Natural killer cell (primary cell): ENCODE data around the gene CAPN5. TPM values are rescaled to one million over a fixed set of nuclear protein-coding genes. Genes with fewer than 3 reads are reported as not detected.

ENCODE experiments used
- ATAC-seq, 3 donors: fragments of 150-1000 bp in 2 of 3; fragments of 200-7000 bp in 1 of 3; cut with Tn5 transposase; 1 replicate in 1 of 3; 2 replicates in 2 of 3; pipeline ENCODE4 v1.10.0; 2021; ENCODE audit warnings: mild to moderate bottlenecking in 2 of 3, moderate library complexity in 2 of 3
- DNase-seq, 2 donors: peaks; one replicate each; pipeline versions ENCODE4 v3.0.0 to v3.0.0-alpha.2; 2013 to 2021; ENCODE audit warnings: mixed read lengths in 1 of 2
- H3K27ac ChIP-seq: one replicate; pipeline ENCODE4 v1.5.1; 2013; ENCODE audit warnings: mild to moderate bottlenecking, low read length
- H3K27me3 ChIP-seq: one replicate; pipeline ENCODE4 v1.6.1; 2013; ENCODE audit warnings: low read length; ENCODE audit not compliant: control insufficient read depth, insufficient read depth
- H3K36me3 ChIP-seq: one replicate; pipeline ENCODE4 v1.6.1; 2013; ENCODE audit warnings: low read length; ENCODE audit not compliant: control insufficient read depth, insufficient read depth
- H3K4me1 ChIP-seq: one replicate; pipeline ENCODE4 v1.6.1; 2013; ENCODE audit warnings: low read length; ENCODE audit not compliant: control insufficient read depth, insufficient read depth
- H3K4me3 ChIP-seq: one replicate; pipeline ENCODE4 v1.5.1; 2013; ENCODE audit warnings: low read length
- H3K9me3 ChIP-seq: one replicate; pipeline ENCODE4 v1.6.1; 2013; ENCODE audit warnings: low read length; ENCODE audit not compliant: control insufficient read depth, insufficient read depth
- H3K27ac Mint-ChIP-seq, 2 donors: one replicate each; pipeline ENCODE4 v1.8.0; 2022; ENCODE audit warnings: mild to moderate bottlenecking in 2 of 2, mixed read lengths in 2 of 2, moderate library complexity in 1 of 2
- H3K27me3 Mint-ChIP-seq, 2 donors: one replicate each; pipeline ENCODE4 v1.8.0; 2022; ENCODE audit warnings: low read depth in 2 of 2, mixed read lengths in 2 of 2
- H3K36me3 Mint-ChIP-seq: one replicate; pipeline ENCODE4 v1.8.0; 2022; ENCODE audit warnings: mixed read lengths
- H3K4me1 Mint-ChIP-seq, 2 donors: one replicate each; pipeline ENCODE4 v1.8.0; 2022; ENCODE audit warnings: mixed read lengths in 2 of 2
- H3K4me3 Mint-ChIP-seq: one replicate; pipeline ENCODE4 v1.8.0; 2022; ENCODE audit warnings: mild to moderate bottlenecking, moderate library complexity, mixed read lengths
- H3K9me3 Mint-ChIP-seq, 2 donors: one replicate each; pipeline ENCODE4 v1.8.0; 2022; ENCODE audit warnings: mixed read lengths in 2 of 2
- CTCF ChIP-seq: fragments of 200-600 bp; IDR thresholded peaks from one replicate; pipeline ENCODE4 v1.8.0; 2022; ENCODE audit warnings: antibody characterized with exemption
- WGBS: methylation state at CpG from one replicate; pipeline ENCODE4 v1.1.7; 2013; ENCODE audit warnings: missing lambda C conversion rate; ENCODE audit not compliant: insufficient coverage; 5-methylcytosine and 5-hydroxymethylcytosine counted together
- intact Hi-C: fragments of 100-400 bp; cut with micrococcal nuclease; formaldehyde crosslinking; loops from one replicate; pipeline ENCODE4 v1.14.2; 2022
- total RNA-seq, 4 donors: library from RNA; stranded (reverse); fragments of 120-200 nt in 1 of 4; gene quantifications; one replicate each; pipeline versions ENCODE4 v1.2.3 to v1.2.4, GENCODE V29; 2013 to 2022

CAPN5 gene
- total RNA-seq, 3 donors from 2014 or later (not counting 1 experiment from before 2014, with no cell fraction given), result 32.3 to 34.5 (median 34.3) TPM

GRCh38 chr11:77129842-77130756 lies 63.3 kb downstream of the CAPN5 start:
- no peak for TF ChIP-seq CTCF
- H3K27me3 Mint-ChIP-seq, result peaks cover 9 to 12% of the 10 kb centered on the region in 2 donors
- no peak overlapping the region for H3K27ac Mint-ChIP-seq
- H3K27me3 ChIP-seq, result peaks cover 11% of the 10 kb centered on the region
- WGBS, result 93% methylated on average over 11 of the region's 11 CpGs
- no peak for ATAC-seq
- no peak for DNase-seq
- H3K4me3 Mint-ChIP-seq, result no peak overlapping the region
- no peaks in the 10 kb centered on the region for H3K9me3 Mint-ChIP-seq
- no peak overlapping the region for H3K4me3 ChIP-seq
- no peaks in the 10 kb centered on the region for H3K36me3 ChIP-seq
- no peaks in the 10 kb centered on the region for H3K9me3 ChIP-seq
- peaks cover 17% of the 10 kb centered on the region for H3K4me1 ChIP-seq
- no peak overlapping the region for H3K27ac ChIP-seq
- H3K4me1 Mint-ChIP-seq, result peaks cover 0 to 16% of the 10 kb centered on the region in 2 donors
- no peaks in the 10 kb centered on the region for H3K36me3 Mint-ChIP-seq
- intact Hi-C loops, result no loop called here

- Histone ChIP-seq H3K4me1 (peaks cover 17% of the 10 kb centered on the region), H3K9me3 (no peaks in the 10 kb centered on the region), H3K27ac (no peak overlapping the region), H3K27me3 (peaks cover 11% of the 10 kb centered on the region), H3K36me3 (no peaks in the 10 kb centered on the region), H3K4me3 (no peak overlapping the region)
- WGBS, result 93% methylated on average over 9 of the region's 9 CpGs
- Mint-ChIP-seq H3K9me3 (no peaks in the 10 kb centered on the region), H3K36me3 (no peaks in the 10 kb centered on the region), H3K4me1 (peaks cover 0 to 16% of the 10 kb centered on the region in 2 donors), H3K27me3 (peaks cover 12 to 14% of the 10 kb centered on the region in 2 donors), H3K4me3 (no peak overlapping the region), H3K27ac (no peak overlapping the region)
- no peak for ATAC-seq
- DNase-seq, result no peak
- intact Hi-C loops, result no loop called here
- TF ChIP-seq CTCF, result no peak
Measured at GRCh38 chr11:77130763-77131513, 64.2 kb downstream of the CAPN5 start.

GRCh38 chr11:77131560-77131959 lies 64.8 kb downstream of the CAPN5 start:
- Mint-ChIP-seq H3K27ac (no peak overlapping the region), H3K4me1 (peaks cover 0 to 16% of the 10 kb centered on the region in 2 donors), H3K4me3 (no peak overlapping the region), H3K27me3 (peaks cover 12 to 20% of the 10 kb centered on the region in 2 donors), H3K9me3 (no peaks in the 10 kb centered on the region), H3K36me3 (no peaks in the 10 kb centered on the region)
- Histone ChIP-seq H3K27me3 (peaks cover 13% of the 10 kb centered on the region), H3K27ac (no peak overlapping the region), H3K4me3 (no peak overlapping the region), H3K4me1 (peaks cover 17% of the 10 kb centered on the region), H3K9me3 (no peaks in the 10 kb centered on the region), H3K36me3 (no peaks in the 10 kb centered on the region)
- intact Hi-C loops, result no loop called here
- DNase-seq (no peak), ATAC-seq (no peak)
- no peak for TF ChIP-seq CTCF
- 74% methylated on average over 5 of the region's 6 CpGs for WGBS
